Measurements from ENCODE around the gene CAPZA2.
"Not testable (repeated sequence)": the region's sequence is repeated elsewhere in the genome, so short reads cannot be mapped to it uniquely, and the experiment has no call there.

Gene CAPZA2

GRCh38 chr7:116967254-116967922 lies 105.0 kb downstream of the CAPZA2 start:
- DNase-seq (ENCODE audit: extremely low spot score) = no peak
- POLR2A ChIA-PET = no interaction called here
- TF ChIP-seq CTCF (IDR thresholded peaks at IDR 0.05; ENCODE audit: control extremely low read depth, extremely low read depth, low read depth, missing control alignments) = no peak
- CTCF ChIA-PET = interaction anchor here (0.7 to 4.1 kb wide), 5 partner anchors 10 to 161 kb away, joined by 3 to 14 read pairs (median 4); no protein-coding TSS in a partner anchor

- no peak for TF ChIP-seq CTCF (IDR thresholded peaks at IDR 0.05; ENCODE audit: control extremely low read depth, extremely low read depth, low read depth, missing control alignments)
- ChIA-PET CTCF (interaction anchor here (0.7 to 4.1 kb wide), 4 partner anchors 11 to 160 kb away, joined by 3 to 14 read pairs (median 8); no protein-coding TSS in a partner anchor), POLR2A (no interaction called here)
Measured at GRCh38 chr7:116967983-116968382, 105.6 kb downstream of the CAPZA2 start.

GRCh38 chr7:116968631-116969030 lies 106.2 kb downstream of the CAPZA2 start:
- CTCF ChIA-PET = interaction anchor here (0.7 to 4.1 kb wide), 4 partner anchors 12 to 20 kb away, joined by 3 to 14 read pairs (median 8); no protein-coding TSS in a partner anchor
- TF ChIP-seq CTCF (IDR thresholded peaks at IDR 0.05; ENCODE audit: control extremely low read depth, extremely low read depth, low read depth, missing control alignments) = no peak
- POLR2A ChIA-PET = no interaction called here
- DNase-seq (ENCODE audit: extremely low spot score) = no peak

More at GRCh38 chr7:116967983-116968382, 105.6 kb downstream of the CAPZA2 start:
- DNase-seq (ENCODE audit: extremely low spot score) = no peak

- no peak for TF ChIP-seq CTCF (IDR thresholded peaks at IDR 0.05; ENCODE audit: control extremely low read depth, extremely low read depth, low read depth, missing control alignments)
- ChIA-PET CTCF (interaction anchor here (0.8 to 4.3 kb wide), 13 partner anchors 10 to 158 kb away, joined by 3 to 61 read pairs (median 7); no protein-coding TSS in a partner anchor), POLR2A (no interaction called here)
- no peak for DNase-seq (ENCODE audit: extremely low spot score)
Measured at GRCh38 chr7:116969371-116969902, 107.0 kb downstream of the CAPZA2 start.

GRCh38 chr7:116970238-116970910 lies 108.0 kb downstream of the CAPZA2 start:
- ChIA-PET CTCF (interaction anchor here (0.7 to 4.3 kb wide), 15 partner anchors 9 to 174 kb away, joined by 3 to 61 read pairs (median 5); no protein-coding TSS in a partner anchor), POLR2A (no interaction called here)
- no peak for DNase-seq (ENCODE audit: extremely low spot score)

GRCh38 chr7:116971153-116971552 lies 108.8 kb downstream of the CAPZA2 start:
- DNase-seq (ENCODE audit: extremely low spot score) = not testable (repeated sequence)
- CTCF ChIA-PET = interaction anchor here (0.7 to 4.3 kb wide), 6 partner anchors 10 to 174 kb away, joined by 3 to 61 read pairs (median 5); no protein-coding TSS in a partner anchor
- POLR2A ChIA-PET = interaction anchor here (0.8 kb wide), 1 partner anchor 1914 kb away, joined by 4 read pairs; no protein-coding TSS in a partner anchor

More at GRCh38 chr7:116970238-116970910, 108.0 kb downstream of the CAPZA2 start:
- no peak for TF ChIP-seq CTCF (IDR thresholded peaks at IDR 0.05; ENCODE audit: control extremely low read depth, extremely low read depth, low read depth, missing control alignments)
